ENCODE results near the gene AREG. TPM values are rescaled to one million over a fixed set of nuclear protein-coding genes. Genes with fewer than 3 reads are reported as not detected.

The AREG gene
- total RNA-seq, 1 experiment from 2014 or later, result 4.5 TPM

GRCh38 chr4:74504212-74504611 is 59.3 kb downstream of the AREG start:
- POLR2A ChIA-PET (ENCODE audit: unreplicated experiment), result no interaction called here
- no TSS peak for BruUV-seq (replicated peaks)
- Histone ChIP-seq H3K9me2 (ENCODE audit: insufficient read depth) (no peaks in the 10 kb centered on the region), H3K36me3 (ENCODE audit: low read depth) (no peaks in the 10 kb centered on the region), H3K79me2 (ENCODE audit: low read depth) (no peaks in the 10 kb centered on the region), H3K9me3 (ENCODE audit: insufficient read depth, low read depth) (no peaks in the 10 kb centered on the region), H3K4me2 (no peak overlapping the region), H2AFZ (no peak overlapping the region), H3K4me1 (replicated peaks; ENCODE audit: insufficient read depth) (no peaks in the 10 kb centered on the region), H4K20me1 (ENCODE audit: insufficient read depth) (no peaks in the 10 kb centered on the region), H3K27me3 (ENCODE audit: insufficient read depth, low read depth) (no peaks in the 10 kb centered on the region), H3F3A (ENCODE audit: insufficient read depth, low read depth) (no peaks in the 10 kb centered on the region), H3K27ac (no peak overlapping the region), H3K4me3 (no peak overlapping the region)
- intact Hi-C loops (cut with micrococcal nuclease; ENCODE audit: unreplicated experiment), result no loop called here
- CTCF ChIA-PET, result no interaction called here
- DNase-seq, result no peak
- TF ChIP-seq EZH2 (IDR thresholded peaks at IDR 0.05; ENCODE audit: low read depth), result no peak
- TF ChIP-seq CTCF (conservative IDR thresholded peaks at IDR 0.05), result no peak

Other genes starting within 250 kb of the AREG start
- gene EPGN, start 136.7 kb upstream of the AREG start, total RNA-seq (2021), result 4.5 and 5.5 TPM in 2 replicates
- gene EREG, start 80.0 kb upstream of the AREG start, total RNA-seq (2021), result 0.46 and 0.58 TPM in 2 replicates